Stimulated activated memory B cell treated with anti-CD40 and anti-IgM and Interleukin-4, amounts not matched to agents 10 μg/mL and 1 μg/mL and 100 μg/mL, for 72 hours (primary cell): ENCODE data around the gene GATAD1.
"Not testable (repeated sequence)": the region's sequence is repeated elsewhere in the genome, so short reads cannot be mapped to it uniquely, and the experiment has no call there.

Experiments
- ATAC-seq: fragments of 150-1000 bp; cut with Tn5 transposase; 2 replicates; pipeline ENCODE4 v1.10.0; 2021
- H3K27ac Mint-ChIP-seq: one replicate; pipeline ENCODE4 v1.8.0; 2022; ENCODE audit warnings: mild to moderate bottlenecking, mixed read lengths
- H3K27me3 Mint-ChIP-seq: one replicate; pipeline ENCODE4 v1.8.0; 2022; ENCODE audit warnings: mixed read lengths
- H3K36me3 Mint-ChIP-seq: one replicate; pipeline ENCODE4 v1.8.0; 2022; ENCODE audit warnings: mixed read lengths
- H3K4me1 Mint-ChIP-seq: one replicate; pipeline ENCODE4 v1.8.0; 2022; ENCODE audit warnings: mixed read lengths
- H3K4me3 Mint-ChIP-seq: one replicate; pipeline ENCODE4 v1.8.0; 2022; ENCODE audit warnings: mild to moderate bottlenecking, moderate library complexity, mixed read lengths
- H3K9me3 Mint-ChIP-seq: one replicate; pipeline ENCODE4 v1.8.0; 2022; ENCODE audit warnings: mixed read lengths

The GATAD1 gene, protein sequence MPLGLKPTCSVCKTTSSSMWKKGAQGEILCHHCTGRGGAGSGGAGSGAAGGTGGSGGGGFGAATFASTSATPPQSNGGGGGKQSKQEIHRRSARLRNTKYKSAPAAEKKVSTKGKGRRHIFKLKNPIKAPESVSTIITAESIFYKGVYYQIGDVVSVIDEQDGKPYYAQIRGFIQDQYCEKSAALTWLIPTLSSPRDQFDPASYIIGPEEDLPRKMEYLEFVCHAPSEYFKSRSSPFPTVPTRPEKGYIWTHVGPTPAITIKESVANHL

DNA sequence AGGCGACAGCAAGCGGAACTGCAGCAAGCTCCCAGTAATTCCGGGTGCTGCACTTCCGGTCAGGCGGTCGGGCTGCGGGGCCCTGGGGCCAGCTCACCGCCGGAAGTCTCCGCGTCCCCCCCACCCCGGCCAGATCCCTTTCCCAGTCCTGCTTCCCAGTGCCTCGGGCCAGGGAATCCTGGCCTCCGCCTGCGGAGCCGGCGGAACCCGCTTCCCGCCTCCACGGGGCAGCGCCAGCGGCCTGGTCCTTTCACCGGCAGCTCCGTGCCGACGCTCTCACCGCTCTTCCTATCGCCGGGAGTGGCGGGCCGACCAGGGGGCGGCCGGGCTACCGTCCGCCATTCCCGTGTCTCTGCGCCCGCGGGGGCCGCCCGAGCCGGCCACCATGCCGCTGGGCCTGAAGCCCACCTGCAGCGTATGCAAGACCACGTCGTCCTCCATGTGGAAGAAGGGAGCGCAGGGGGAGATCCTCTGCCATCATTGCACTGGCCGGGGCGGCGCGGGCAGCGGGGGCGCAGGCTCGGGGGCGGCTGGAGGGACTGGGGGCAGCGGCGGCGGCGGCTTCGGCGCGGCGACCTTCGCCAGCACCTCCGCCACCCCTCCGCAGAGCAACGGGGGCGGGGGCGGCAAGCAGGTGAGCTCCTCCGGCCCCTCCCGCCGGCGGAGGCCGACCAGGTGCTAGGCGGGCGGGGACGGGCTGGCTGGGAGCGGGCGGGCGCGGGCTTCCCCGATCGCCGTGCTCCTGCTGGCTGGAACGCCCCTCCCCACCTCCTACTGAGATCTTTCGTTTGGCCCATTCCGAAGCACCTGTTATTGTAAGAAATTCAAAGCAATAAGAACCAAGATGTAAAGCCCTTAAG, at the start of gene GATAD1:
GATAD1 (plus strand) TSS at position 138 of the 860 bp plus-strand sequence; CDS start at position 386, 248 bp downstream.
- no peaks in the 10 kb centered on the region for H3K9me3 Mint-ChIP-seq
- H3K27ac Mint-ChIP-seq: peak within 1 kb of the TSS; percentile 93
- H3K4me1 Mint-ChIP-seq: peaks cover 7% of the 10 kb centered on the region
- ATAC-seq: peak; percentile 91
- no peaks in the 10 kb centered on the region for H3K27me3 Mint-ChIP-seq
- H3K4me3 Mint-ChIP-seq: peak within 1 kb of the TSS; percentile 95
- H3K36me3 Mint-ChIP-seq: peaks cover 9% of the 10 kb centered on the region

DNA sequence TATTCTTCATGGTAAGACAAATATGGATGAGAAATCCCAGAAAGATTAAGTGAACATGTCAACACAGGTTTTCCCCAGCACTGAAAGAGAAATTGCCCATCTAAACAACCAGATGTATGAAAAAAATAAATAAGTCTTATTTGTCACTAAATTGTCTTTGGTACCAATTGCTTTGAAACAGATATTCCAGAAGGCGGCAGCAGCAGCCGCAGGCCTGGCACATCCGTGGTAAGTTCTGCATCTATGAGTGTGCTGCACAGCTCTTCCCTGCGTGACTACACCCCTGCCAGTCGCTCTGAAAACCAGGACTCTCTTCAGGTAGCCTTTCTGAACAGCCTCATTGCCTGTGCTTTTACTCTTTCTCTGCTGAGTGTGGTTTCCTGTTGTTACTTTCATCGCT, 49.7 kb upstream of the GATAD1 start:
- H3K9me3 Mint-ChIP-seq: no peaks in the 10 kb centered on the region
- no peaks in the 10 kb centered on the region for H3K4me1 Mint-ChIP-seq
- peaks cover 20% of the 10 kb centered on the region for H3K36me3 Mint-ChIP-seq
- no peak overlapping the region for H3K27ac Mint-ChIP-seq
- no peak for ATAC-seq
- no peaks in the 10 kb centered on the region for H3K27me3 Mint-ChIP-seq
- H3K4me3 Mint-ChIP-seq: no peak overlapping the region

DNA sequence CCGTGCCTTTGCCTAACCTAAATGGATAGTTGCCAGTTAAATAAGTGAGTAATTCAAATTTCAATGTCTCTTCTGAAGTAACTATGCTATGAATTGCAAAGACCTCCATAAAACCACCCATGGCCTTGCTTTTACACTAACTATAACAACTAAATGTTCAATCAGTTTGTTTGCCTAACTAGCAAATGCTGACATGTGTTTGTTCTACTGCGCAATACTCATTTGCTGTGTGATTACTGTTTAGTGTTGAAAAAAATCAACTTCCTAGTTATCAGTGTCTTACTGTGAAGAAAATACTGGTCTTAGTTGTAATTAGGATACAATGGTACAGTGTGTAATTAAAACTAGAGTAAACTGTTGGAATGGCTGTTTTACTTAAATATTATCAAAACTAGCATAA, 47.3 kb upstream of the GATAD1 start:
- no peak for ATAC-seq
- Mint-ChIP-seq H3K27me3 (no peaks in the 10 kb centered on the region), H3K9me3 (no peaks in the 10 kb centered on the region), H3K4me1 (no peaks in the 10 kb centered on the region), H3K4me3 (no peak overlapping the region), H3K27ac (no peak overlapping the region), H3K36me3 (peaks cover 20% of the 10 kb centered on the region)

DNA sequence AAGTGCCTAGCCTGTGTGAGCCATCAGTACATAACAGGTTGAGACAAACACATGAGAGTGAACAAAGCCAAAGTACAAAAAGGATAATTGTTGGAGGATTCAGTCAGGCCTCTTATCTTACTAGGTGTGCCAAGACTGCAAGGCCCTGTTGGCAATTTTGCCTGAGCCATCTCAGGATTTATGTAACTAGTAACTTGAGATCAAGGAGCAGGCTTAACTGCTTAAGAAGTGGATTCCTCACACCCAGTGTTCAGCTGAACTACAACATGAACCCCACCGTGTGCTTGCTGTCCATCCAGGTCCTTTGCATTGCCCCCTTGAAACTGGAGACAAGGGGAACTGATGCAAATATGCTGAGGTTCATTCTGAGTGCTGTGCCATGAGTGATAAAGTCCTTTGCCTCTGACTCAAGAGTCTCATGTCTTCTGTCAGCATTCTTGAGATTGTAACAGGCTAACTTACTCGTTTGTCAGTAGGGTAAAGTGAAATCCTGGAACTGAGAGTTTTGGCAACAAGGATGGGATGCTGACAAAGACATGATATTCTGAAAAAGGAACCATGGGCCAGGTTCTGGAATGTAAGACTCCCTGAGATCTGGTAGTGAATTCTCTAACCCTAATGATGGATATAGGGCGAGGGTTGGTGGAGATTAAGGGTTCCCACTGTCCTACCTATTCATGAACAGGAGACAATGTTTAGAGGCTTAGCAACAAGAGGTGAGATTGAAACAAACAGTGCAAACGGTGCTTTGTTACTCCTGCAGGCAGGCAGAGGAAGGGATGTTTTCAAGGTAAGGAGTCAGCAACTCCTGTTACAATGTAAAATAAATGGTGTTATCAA, 44.1 kb upstream of the GATAD1 start:
- Mint-ChIP-seq H3K9me3 (no peaks in the 10 kb centered on the region), H3K4me3 (no peak overlapping the region), H3K4me1 (no peaks in the 10 kb centered on the region), H3K27ac (no peak overlapping the region), H3K36me3 (peaks cover 8% of the 10 kb centered on the region), H3K27me3 (no peaks in the 10 kb centered on the region)
- no peak for ATAC-seq

DNA sequence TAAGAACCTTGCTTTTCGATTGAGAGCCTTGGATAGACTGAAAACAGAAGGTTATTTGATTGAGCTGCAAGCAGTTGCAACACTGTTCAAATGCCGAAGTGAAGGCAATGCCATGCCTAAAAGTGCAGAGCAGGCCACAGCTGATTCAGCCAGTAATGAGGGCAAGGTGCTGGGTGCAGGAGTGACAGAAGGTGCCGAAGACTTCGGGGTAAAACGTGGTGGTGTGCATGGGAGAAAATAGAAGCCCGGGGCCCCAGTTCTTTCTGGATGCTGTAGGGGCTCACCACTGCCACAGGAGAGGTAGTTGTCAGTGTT, 43.6 kb upstream of the GATAD1 start:
- Mint-ChIP-seq H3K9me3 (no peaks in the 10 kb centered on the region), H3K4me3 (no peak overlapping the region), H3K36me3 (peaks cover 2% of the 10 kb centered on the region), H3K27ac (no peak overlapping the region), H3K4me1 (no peaks in the 10 kb centered on the region), H3K27me3 (peaks cover 5% of the 10 kb centered on the region)
- ATAC-seq: no peak

DNA sequence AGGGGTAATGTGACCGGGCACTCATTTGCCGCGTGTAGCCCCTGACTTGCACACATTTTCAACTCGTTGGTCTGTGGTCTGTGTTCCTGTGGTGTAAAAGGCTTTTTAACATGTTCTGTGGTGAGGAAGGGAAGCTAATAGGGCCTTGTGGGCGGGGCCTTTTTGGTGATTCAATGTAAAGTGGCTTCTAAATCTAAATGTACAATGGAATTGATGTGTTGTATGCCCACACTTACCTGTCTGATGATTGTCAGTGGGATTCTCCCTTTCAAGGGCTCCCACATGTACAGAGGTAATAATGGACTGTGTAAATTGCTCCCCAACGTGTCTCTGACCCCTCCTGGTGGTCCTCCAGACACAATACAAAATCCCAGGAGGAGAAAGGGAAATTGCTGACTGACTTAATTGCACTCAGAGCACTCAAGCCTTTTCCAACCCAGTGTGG, 43.1 kb upstream of the GATAD1 start:
- Mint-ChIP-seq H3K36me3 (no peaks in the 10 kb centered on the region), H3K27ac (no peak overlapping the region), H3K4me3 (no peak overlapping the region), H3K27me3 (peaks cover 10% of the 10 kb centered on the region), H3K4me1 (no peaks in the 10 kb centered on the region), H3K9me3 (no peaks in the 10 kb centered on the region)
- ATAC-seq: no peak

DNA sequence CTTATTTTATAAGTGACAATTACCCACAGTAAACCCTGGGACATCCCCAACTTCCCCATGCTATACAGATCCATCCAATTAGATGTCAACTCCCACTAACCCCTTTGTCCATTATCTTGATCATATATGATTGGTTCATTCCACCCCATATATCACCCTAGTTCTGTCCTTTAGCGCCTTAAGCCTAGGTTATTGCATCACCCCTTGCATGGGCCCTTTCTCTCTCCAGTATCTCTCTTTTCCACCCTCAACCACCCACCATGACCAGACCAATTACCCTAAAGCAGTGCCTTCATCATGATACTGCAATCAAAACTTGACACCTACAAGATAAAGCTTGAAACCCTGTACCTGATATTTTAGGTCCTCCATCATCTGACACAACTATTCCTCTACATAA, 37.9 kb upstream of the GATAD1 start:
- Mint-ChIP-seq H3K9me3 (peaks cover 5% of the 10 kb centered on the region), H3K27me3 (peaks cover 19% of the 10 kb centered on the region), H3K4me1 (no peaks in the 10 kb centered on the region), H3K36me3 (no peaks in the 10 kb centered on the region), H3K4me3 (no peak overlapping the region), H3K27ac (no peak overlapping the region)
- no peak for ATAC-seq

DNA sequence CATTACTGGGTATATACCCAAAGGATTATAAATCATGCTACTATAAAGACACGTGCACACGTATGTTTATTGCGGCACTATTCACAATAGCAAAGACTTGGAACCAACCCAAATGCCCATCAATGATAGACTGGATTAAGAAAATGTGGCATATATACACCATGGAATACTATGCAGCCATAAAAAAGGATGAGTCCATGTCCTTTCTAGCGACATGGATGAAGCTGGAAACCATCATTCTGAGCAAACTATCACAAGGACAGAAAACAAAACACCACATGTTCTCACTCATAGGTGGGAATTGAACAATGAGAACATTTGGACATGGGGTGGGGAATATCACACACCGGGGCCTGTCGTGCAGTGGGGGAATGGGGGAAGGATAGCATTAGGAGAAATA, 37.1 kb upstream of the GATAD1 start:
- ATAC-seq, H3K9me3 Mint-ChIP-seq, H3K27ac Mint-ChIP-seq, H3K4me1 Mint-ChIP-seq, H3K36me3 Mint-ChIP-seq, H3K4me3 Mint-ChIP-seq: not testable (repeated sequence)
- H3K27me3 Mint-ChIP-seq: peaks cover 19% of the 10 kb centered on the region

DNA sequence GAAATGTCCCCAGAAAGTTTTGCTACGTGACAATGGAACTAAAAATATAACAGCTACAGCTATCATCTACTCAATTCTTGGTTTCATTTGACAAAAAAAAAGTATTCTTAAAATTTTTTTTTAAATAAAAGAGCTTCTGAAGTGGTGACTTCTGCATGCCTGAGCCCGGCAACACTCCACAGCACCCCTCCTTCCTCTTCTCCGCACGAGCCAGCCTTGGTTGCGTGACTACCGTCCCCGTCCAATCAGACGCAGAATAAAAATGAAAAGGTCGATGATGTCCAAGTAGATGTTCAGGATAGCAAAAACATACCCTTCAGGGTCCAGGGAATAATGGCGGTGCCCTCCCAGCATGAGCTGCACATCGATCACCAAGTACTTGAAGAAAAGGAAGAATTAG, 34.5 kb upstream of the GATAD1 start:
- no peaks in the 10 kb centered on the region for H3K36me3 Mint-ChIP-seq
- ATAC-seq: no peak

DNA sequence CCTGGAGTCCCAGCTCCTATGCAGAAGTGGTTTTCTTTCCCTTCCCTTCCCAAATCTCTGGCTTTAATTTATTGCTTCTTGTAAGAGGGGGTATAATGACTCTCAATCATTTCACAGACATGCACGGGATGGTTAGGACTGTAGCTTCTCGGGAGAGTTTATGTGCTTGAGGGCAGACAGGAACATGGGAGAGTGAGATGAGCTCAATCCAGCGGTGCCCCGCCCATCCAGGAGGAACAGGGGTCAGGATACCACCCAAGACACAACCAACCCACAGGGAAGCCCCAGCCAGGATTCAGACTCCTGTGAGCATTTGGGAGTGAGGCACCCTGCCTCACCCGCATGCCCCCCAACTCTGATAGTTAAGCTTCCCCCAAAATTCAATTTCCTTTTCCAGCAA, 33.7 kb upstream of the GATAD1 start:
- Mint-ChIP-seq H3K27me3 (peaks cover 15% of the 10 kb centered on the region), H3K4me3 (no peak overlapping the region), H3K9me3 (peaks cover 5% of the 10 kb centered on the region), H3K36me3 (no peaks in the 10 kb centered on the region), H3K27ac (no peak overlapping the region), H3K4me1 (no peaks in the 10 kb centered on the region)
- no peak for ATAC-seq

More for the DNA sequence above, 34.5 kb upstream of the GATAD1 start:
- Mint-ChIP-seq H3K4me3 (no peak overlapping the region), H3K9me3 (peaks cover 5% of the 10 kb centered on the region), H3K4me1 (no peaks in the 10 kb centered on the region), H3K27me3 (peaks cover 19% of the 10 kb centered on the region), H3K27ac (no peak overlapping the region)

DNA sequence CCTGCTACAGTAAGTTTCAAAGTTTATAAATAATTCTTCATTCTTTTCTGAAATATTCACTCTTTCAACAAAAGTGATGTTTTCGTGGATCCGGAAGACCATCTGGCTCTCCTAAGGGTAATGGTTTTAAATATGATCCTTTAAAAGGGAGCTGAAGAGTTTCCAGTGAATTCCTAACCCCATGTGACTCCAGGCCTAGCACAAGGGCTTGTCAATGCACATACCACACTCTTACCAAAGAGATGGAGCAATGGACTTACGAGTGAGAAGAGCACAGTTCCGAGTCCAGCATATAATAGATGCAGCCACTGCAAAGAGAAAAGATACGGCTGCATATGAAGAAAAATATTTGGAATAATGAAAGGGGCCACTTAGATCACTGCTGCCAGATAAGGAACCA, 32.1 kb upstream of the GATAD1 start:
- no peaks in the 10 kb centered on the region for H3K4me1 Mint-ChIP-seq
- H3K27ac Mint-ChIP-seq: no peak overlapping the region
- H3K9me3 Mint-ChIP-seq: no peaks in the 10 kb centered on the region
- no peaks in the 10 kb centered on the region for H3K36me3 Mint-ChIP-seq
- ATAC-seq: no peak
- no peaks in the 10 kb centered on the region for H3K27me3 Mint-ChIP-seq
- H3K4me3 Mint-ChIP-seq: no peak overlapping the region

DNA sequence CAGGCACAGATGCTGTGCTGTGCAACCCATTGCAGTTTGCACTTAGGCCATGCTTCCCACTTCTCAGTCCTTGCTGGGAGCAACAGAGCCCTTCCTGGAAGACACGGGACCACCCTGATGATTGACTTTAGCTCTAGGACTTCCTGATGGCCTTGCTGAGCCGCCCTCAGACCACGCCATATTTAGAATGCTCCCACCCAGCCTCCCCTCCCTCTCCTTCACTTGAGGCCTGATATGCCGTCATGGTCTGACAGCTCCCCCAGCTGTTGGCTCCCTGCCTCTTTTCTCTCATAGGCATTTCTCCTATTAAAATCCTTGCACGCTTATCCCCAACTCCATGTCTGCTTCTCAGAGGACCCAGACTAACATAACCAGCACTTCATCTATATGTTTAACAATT, 29.4 kb upstream of the GATAD1 start:
- ATAC-seq: no peak
- Mint-ChIP-seq H3K4me3 (no peak overlapping the region), H3K36me3 (no peaks in the 10 kb centered on the region), H3K4me1 (no peaks in the 10 kb centered on the region), H3K27me3 (no peaks in the 10 kb centered on the region), H3K27ac (no peak overlapping the region), H3K9me3 (no peaks in the 10 kb centered on the region)

DNA sequence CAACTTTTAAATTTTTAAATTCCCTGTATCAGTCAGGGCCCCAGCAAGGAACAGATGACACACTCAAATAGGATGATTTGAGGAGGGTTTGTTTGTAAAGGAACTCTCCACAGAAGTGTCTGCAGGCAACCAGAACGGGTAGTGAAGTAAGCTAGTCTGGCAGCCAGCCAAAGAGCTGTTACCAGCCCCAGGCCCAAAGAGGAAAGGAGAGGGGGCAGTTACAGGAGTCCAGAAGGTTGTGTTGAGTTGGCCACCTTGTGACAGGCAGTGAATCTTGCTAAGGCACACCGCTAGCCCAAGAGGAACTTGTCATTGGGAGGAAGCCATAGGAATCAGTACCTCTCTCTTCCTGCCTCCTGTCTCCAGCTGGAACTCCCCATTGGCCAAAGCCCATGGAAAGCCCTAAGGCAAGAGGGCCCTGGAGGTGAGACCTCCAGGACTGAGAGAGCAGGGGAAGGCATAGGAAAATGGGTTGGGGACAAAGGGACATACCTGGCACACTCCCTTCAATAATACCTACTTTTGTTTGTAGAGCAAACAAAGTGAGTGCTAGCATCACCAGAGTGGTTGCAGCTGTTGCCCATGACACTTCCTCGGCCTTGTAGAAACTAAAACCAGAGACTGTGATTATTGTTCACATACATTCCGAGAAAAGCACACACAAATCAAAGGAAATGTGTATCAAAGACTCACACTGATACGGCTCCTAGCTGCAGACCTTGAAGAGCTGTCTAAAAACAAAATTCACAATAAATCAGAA, 25.4 kb upstream of the GATAD1 start:
- peaks cover 7% of the 10 kb centered on the region for H3K27me3 Mint-ChIP-seq
- H3K4me1 Mint-ChIP-seq: peaks cover 6% of the 10 kb centered on the region
- no peaks in the 10 kb centered on the region for H3K9me3 Mint-ChIP-seq
- H3K36me3 Mint-ChIP-seq: no peaks in the 10 kb centered on the region
- no peak for ATAC-seq
- no peak overlapping the region for H3K4me3 Mint-ChIP-seq
- no peak overlapping the region for H3K27ac Mint-ChIP-seq

DNA sequence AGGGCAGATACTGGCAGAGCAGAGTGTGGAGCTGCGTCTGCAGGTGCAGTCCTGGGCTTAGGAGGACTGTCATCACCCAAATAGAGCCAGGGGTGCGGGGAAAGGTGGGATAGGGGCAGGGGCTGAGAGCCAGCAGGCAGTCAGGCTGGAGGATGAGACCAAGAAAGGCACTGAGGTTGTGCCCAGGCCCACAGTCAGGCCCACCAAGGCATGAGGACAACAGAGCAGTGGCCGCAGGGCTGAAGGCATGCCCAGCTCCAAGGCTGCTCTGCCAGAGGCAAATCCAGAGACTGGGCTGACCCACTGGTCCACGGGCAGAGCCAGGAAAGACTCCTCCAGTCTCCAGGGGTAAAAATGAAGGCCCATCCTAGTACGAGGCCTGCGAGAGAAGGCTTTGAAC, 24.4 kb upstream of the GATAD1 start:
- no peaks in the 10 kb centered on the region for H3K36me3 Mint-ChIP-seq
- no peak for ATAC-seq
- H3K4me3 Mint-ChIP-seq: no peak overlapping the region
- no peaks in the 10 kb centered on the region for H3K9me3 Mint-ChIP-seq
- no peak overlapping the region for H3K27ac Mint-ChIP-seq
- H3K27me3 Mint-ChIP-seq: peaks cover 7% of the 10 kb centered on the region
- H3K4me1 Mint-ChIP-seq: peaks cover 6% of the 10 kb centered on the region

DNA sequence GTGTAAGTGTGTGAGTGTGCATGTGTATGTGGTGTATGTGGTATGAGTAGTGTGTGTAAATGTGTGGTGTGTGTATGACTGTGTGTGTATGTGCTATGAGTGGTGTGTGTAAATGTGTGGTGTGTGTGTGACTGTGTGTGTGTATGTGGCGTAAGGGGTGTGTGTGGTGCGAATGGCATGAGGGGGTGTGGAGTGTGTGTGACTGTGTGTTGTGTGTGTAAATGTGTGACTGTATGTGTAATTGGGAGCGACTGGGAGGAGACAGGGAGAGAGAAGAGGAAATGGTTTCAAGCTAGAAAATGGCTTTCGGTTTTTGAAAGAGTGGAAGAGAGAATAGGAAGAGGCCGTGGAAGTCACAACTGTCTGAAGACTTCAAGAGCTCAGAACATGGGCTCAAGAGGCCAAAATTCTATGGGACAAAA, 23.6 kb upstream of the GATAD1 start:
- Mint-ChIP-seq H3K27me3 (peaks cover 7% of the 10 kb centered on the region), H3K9me3 (no peaks in the 10 kb centered on the region), H3K4me3 (peak overlapping the region; percentile 0), H3K36me3 (no peaks in the 10 kb centered on the region), H3K27ac (no peak overlapping the region), H3K4me1 (peaks cover 6% of the 10 kb centered on the region)
- ATAC-seq: no peak
